T-helper 22 cell (primary cell): ENCODE measurements around the gene BEAN1.

ENCODE experiments used
- DNase-seq: peaks from one replicate; pipeline ENCODE4 v3.0.0-alpha.2; 2020; ENCODE audit warnings: low read depth

Gene BEAN1, protein sequence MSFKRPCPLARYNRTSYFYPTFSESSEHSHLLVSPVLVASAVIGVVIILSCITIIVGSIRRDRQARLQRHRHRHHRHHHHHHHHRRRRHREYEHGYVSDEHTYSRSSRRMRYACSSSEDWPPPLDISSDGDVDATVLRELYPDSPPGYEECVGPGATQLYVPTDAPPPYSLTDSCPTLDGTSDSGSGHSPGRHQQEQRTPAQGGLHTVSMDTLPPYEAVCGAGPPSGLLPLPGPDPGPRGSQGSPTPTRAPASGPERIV

DNA sequence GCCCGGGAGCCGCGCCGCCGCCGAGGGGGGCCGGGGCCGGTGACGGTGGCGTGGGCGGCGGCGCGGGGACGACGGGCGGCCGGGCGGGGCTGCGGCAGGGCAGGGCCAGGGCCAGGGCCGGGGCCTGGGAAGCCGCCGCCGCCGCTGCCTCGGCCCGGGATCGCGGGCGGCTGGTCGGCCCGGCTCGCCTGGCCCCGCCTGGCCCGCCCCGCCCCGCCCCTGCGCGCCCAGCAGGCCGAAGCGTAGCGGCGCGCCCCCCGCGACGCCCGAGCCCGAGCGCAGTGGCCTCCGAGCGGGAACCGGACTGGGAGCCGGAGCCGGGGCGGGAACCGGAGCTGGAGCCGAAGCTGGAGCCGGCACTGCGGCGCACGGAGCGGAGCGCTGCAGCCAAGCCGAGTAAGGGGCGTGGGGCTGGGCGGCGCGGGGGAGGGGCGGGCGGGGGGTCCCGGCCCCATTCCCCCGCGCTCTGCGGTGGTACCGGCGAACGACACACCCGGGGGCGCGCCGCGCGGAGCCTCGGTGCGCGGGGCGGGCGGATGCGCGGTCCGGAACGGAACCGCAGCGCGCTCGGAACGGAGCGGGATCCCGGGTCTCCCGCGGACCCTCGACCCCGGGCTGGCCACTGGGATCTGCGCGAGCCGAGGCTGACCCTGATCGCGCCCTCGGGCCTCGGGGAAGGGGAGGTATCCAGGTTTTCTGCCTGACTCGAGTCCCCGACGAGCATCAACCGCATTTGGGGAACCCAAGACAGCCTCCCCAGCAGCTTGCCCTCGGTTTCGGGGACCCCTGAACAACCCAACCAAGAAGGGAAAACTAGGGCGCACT is at the start of gene BEAN1:
BEAN1 (plus strand) TSS at position 260 of the 825 bp plus-strand sequence. CDS start 10,382 bp downstream, outside the sequence.
- DNase-seq: no peak

DNA sequence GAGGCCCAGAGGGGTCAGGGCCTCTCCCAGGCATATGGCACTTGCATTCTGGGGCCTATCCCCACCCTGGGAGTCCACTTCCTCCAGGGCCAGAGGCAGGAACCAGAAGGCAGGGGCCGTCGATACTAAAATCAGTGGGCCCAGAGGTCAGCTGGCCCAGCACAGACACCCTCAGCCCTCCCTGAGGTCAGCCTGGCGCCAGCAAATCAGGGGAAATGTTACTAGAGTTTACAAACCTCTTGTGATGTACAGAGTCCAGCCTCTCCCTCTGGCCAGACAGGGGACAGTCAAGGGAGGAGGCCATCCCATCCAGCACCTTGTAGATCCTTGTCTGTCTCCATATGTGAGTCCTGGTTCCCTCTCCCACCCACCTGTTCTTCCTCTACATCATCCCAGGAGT is 49.8 kb upstream of the BEAN1 start:
- no peak for DNase-seq

DNA sequence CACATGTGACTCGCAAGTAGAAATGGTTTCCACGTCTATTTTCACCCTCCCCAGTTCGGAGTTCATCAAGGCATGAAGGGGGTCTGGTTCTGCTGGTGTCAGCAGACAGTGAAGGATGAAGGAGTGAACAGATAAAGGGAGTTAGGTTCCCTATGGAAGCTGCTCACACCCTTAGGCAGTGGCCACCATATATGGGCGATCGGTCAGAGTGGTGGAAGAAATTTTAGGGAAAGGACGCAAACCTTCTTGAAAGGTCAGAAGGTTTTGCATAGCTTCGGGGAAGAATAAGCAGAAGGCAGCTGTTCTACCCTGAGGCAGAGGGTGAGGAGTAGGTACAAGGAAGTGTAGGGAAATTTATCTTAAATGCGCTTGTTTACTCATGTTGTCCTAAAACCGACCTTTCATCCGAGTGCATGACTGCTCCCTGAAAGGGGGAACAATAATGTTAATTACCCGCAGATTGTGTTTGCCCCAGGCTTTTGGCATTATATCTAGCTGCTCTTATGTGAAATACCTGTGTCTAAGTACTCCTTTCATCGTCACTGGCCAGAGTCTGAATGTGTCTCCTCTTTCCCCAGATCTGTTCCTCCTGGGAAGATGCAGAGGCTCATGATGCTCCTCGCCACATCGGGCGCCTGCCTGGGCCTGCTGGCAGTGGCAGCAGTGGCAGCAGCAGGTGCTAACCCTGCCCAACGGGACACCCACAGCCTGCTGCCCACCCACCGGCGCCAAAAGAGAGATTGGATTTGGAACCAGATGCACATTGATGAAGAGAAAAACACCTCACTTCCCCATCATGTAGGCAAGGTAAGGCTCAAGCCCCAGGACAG is 48.1 kb upstream of the BEAN1 start:
- no peak for DNase-seq

DNA sequence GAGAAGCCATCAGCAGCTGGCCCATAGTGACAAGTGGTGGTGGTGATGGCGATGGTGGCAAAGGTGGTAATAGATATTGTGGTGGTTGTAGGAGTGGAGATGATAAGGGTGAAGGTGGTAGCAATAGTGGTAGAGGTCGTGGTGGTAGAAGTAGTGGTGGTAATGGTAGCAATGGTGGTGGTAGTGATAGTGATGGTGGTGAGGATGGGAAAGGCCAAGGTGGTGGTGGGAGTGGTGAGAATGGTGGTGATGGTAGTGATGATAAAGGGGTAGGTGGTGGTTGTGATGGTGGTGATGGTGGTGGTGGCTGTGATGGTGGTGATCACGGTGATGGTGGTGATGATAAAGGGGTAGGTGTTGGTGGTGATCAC is 47.5 kb upstream of the BEAN1 start:
- DNase-seq: no peak

DNA sequence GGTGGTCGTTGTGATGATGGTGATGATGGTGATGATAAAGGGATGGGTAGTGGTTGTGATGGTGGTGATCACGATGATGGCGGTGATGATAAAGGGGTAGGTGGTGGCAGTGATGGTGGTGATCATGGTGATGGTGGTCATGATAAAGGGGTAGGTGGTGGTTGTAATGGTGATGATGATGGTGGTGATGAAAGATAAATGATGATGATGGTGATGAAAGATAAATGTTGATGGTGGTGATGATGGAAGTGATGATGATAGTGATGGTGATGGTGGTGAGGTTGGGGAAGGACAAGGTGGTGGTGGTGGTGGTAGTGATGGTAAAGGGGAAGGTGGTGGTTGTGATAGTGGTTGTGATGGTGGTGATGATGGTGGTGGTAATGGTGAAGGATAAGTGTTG is 46.7 kb upstream of the BEAN1 start:
- DNase-seq: no peak

DNA sequence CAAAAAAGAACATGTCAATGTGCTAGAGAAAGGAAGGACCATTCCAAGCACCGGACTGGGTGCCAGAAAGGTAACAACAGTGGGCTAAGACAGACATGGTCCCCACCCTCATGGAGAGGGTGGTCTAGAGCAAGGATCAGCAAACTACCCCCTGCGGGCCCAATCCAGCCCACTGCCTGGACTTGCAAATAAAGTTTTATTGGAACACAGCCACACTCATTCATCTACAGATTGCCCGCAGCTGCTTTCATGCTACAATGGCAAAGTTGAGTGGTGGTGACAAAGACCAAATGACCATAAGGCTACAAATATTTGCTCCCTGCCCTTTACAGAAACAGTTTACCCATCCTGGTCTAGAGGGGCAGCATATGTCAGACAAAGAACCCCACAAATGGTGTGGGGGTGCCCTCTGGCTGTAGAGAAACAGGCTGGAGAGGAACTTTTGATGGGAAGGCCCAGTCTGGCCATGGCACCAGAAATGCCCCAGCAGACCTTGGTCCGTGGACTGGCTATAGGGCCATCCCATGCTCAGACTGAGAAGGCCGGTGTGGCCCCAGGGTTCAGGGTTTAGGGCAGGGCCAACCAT is 45.4 kb upstream of the BEAN1 start:
- no peak for DNase-seq

DNA sequence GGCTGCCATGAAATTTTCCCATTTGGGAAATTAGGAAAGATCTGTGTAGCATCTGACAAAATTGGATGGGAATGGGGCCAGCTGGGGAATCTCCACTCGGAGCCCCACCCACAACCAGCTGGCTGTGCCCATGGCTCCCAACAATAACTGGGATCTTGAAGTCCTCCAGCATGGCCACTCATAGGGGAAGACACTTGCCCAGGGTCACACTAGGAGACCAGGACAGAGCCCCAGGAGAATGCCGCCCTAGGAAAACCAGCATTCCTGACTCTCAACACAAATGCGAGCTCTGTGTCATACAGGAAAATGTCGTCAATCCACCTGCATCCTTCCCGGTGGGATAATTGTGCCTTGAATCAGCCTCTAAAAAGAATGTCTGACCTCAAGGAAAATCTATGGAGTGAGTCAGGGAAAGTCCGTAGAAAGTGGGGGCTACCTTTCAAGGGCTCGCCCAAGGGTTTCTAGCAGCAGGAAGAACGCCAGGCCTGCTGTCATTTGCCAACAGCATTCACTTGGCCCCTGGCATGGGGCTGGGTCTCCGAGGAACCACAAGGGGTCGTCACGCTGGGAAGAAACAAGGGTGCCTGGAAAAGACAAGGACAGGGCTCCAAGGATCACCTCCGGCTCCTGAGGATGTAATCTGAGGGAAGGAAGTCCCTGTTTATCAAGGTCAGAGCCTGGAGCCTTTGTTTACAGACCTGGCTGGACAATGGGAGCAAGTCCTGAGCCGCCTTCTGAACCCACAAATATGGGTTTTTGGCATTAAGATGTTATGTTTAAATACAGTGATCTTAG is 44.7 kb upstream of the BEAN1 start:
- no peak for DNase-seq

DNA sequence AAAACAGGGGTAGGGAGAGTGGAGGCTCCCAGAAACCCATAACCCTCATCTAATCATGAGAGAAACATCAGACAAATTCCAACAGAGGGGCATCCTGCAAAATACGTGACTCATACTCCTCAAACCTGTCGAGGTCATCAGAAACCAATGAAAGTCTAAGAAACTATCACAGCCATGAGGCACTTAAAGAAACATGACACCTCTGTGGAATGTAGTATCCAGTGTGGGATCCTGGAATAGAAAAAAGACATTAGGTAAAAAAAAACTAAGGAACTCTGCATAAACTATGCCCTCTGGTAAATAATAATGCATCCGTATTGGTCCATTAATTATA is 44.2 kb upstream of the BEAN1 start:
- no peak for DNase-seq

DNA sequence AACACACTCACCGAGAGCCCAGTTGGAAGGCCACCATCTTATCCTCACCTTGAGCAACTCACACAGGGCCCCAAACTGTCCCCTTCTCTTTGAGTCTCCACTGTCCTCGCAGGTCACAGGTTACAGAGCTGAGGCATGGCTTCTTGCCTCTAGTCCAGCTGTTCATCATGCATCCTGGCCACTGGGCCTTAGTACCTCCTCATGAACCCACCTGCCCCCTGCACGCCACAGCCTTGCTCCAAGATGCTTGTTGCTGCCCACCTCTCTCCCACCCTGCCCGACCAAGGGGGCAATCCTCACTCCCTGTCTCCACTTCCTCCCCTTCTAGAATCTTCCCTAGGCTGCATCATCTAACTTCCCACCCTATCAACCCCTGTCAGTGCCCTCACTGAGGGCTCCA is 43.5 kb upstream of the BEAN1 start:
- DNase-seq: no peak

DNA sequence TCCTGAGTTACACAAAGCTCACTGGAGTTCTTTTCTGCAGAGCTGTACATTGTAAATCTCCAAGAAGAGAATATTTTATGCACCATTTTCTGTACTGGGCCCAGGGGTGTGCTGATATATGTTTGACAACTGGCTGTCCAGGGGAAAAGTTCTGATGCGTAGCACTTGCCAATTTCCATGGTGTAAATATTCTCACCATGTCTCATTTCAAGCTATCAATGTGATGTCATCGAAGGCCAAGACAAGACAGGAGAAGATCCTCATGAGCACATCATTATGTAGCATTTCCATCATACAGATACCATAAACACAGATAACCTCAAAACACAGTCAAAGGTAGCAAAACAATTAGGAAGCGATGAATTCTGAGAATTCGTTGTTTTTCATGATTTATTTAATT is 41.7 kb upstream of the BEAN1 start:
- no peak for DNase-seq

DNA sequence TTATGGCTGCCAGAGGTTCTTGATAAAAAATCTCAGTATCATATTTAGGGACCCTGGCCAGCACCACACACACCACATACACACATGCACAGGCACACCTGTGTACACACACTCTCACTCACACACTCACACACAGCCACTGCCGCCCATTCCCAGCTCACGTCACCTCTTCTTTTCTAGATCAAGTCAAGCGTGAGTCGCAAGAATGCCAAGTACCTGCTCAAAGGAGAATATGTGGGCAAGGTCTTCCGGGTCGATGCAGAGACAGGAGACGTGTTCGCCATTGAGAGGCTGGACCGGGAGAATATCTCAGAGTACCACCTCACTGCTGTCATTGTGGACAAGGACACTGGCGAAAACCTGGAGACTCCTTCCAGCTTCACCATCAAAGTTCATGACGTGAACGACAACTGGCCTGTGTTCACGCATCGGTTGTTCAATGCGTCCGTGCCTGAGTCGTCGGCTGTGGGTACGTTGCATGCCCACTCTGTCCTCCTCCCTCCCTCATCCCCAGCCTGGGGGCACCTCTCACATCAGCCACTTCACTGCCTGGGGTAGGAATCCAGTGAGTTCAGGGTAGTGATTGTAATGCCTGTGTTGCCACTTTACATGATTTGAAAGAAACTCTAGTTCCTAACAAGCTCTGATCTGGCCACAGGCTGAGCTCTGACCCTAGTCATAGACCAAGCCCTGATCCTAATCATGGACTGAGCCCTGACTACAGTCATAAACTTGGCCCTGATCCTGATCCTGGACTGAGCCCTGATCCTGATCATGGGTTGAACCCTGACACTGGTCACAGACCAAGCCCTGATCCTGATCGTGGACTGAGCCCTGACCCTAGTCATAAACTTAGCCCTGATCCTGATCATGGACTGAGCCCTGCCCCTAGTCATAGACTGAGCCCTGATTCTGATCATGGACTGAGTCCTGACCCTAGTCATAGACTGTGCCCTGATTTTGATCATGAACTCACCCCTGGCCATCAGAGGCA is 40.2 kb upstream of the BEAN1 start:
- DNase-seq: no peak

DNA sequence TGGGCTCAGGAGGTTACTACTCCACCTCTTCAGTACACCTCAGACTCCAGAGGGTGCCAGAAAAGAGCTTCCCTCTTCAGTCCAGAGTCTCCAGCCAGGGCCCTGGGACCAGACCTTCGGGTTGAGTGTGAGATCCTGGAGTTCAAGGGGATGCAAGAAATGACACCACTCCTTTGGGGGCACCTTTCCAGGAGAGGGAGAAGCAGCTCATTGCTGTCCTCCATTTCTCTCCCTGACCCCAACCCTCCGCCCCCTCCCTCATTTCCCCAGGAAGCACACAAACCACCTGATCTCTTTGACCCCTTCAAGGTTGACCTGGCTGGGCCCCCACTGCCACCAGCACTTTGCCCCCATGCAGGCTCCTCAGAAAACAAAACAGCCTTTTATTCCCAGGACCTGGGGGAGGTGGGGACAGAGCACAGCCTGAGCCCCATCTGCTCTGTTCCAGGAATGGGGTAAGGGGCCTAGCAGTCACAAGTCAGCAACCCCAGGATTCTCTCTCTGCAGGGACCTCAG is 39.2 kb upstream of the BEAN1 start:
- no peak for DNase-seq

DNA sequence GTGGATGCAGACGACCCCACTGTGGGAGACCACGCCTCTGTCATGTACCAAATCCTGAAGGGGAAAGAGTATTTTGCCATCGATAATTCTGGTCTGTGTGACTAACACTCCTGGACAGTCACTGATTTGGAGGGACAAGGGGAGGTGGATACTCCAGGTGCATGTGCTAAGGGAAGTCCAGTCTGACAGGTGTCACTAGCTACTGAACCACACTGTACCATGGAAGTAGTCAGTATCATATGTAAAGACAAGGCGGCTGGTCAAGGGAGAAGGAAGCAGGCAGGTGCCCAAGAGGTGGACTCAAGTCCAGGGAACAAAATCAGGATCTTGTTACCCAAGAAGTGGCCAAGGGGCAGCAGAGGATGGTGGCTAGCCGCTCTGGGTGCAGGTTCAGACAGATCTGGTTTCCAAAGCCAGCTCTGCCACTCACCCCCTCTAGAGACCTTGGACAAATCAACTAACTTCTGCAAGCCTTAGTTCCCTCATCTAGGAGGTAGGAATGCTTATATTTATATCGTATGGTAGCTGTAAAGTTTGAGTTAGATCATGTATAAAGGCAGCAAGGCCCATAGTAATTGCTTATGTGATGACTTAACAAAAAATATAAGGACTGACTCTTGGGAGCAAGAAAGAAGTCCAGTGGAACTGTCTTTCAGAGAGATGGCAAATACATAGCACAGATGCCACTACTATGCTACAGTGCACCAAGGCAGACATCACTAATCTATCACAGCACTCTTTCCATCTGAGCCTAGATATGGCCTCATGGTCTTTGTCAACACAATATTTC is 38.5 kb upstream of the BEAN1 start:
- DNase-seq: no peak

DNA sequence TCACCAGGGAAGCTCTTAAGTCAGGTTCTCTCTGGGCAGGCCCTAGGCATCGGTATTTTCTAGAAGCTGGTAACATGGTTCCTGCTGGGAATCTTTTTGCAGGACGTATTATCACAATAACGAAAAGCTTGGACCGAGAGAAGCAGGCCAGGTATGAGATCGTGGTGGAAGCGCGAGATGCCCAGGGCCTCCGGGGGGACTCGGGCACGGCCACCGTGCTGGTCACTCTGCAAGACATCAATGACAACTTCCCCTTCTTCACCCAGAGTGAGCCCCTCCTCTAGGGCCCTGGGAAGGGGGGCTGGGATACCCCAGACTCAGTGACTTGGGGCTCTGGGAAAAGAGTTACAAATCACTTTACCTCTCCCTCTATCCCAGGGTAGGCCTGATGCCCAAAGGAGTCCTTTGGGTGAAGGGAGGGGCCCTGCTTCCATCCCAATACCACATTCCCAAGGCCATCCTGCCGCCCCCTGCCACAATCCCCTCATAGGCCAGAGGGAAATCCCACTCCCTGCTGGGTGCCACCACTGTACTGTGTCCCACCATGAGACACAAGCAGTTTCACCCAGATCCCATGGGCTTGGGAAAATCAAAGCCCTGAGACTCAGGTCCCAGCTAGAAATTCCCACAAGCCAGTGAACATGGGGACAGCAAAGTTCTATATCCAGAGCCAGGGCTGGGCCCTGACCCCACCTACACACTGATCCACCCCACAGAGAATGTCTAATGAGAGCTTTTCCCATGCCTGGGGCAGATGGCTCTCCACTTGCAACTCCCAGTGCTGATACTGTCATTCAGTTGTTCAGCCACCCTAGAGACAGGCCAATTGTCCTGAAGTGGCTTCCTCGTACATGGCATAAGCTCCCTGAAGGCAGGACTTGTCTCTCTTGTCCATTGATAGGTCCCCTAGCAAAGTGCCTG is 37.6 kb upstream of the BEAN1 start:
- DNase-seq: no peak

DNA sequence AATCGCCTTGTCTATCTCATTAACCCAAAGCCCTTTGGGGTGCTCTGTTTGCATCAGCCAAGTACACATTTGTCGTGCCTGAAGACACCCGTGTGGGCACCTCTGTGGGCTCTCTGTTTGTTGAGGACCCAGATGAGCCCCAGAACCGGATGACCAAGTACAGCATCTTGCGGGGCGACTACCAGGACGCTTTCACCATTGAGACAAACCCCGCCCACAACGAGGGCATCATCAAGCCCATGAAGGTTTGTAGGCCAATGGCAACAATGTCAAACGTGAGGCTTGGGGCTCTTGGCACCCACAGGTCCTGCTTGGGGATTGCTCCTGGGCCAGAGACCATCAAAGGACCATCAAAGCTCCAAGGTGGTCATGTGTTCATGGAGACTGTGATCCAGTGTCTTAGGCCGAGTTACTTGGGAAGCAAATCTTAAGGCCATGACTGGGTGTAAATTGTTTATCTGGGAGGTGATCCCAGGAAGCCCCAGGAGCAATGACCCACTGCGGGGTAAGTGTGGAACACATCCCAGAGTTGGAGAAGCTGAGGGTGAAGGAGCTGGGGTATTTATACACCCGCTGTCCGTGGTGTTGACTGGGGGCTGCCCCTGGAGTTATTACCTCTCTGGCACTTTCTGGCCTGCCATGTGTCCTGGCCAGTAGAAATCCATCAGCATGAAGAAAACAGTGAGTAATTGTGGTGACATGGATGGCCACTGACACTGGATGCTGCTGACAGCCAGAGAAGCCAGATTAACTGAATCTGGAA is 36.6 kb upstream of the BEAN1 start:
- no peak for DNase-seq

DNA sequence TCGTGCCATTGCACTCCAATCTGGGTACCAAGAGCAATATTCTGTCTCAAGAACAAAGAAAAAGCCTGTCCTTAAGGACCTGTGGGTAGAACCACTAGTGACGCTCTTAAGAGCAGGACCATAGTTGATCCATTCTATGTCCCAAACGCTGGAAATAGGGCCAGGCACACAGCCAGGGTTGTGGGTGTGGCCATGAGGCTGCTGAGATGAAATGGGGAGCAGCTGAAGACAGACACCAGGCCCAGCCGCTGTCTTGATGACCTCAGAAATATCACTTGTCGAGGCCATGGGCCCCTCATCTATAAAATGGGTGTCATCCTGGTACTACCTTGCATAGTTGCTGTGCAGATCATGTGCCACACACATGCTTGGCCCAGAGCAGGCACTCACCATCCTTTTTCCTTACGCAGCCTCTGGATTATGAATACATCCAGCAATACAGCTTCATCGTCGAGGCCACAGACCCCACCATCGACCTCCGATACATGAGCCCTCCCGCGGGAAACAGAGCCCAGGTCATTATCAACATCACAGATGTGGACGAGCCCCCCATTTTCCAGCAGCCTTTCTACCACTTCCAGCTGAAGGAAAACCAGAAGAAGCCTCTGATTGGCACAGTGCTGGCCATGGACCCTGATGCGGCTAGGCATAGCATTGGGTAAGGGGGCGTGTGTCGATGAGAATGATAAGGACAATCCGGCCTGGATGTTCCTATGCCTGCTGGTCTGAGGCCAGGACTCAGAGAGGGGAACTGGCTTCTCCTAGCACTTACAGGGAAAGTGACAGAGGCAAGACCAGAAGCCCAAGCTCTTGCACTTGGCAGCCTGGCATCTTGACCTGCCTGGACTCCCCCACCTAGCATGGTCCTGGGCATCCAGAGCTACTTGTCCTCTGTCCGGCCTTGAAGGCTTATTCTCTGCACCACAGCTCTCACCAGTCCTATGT is 35.1 kb upstream of the BEAN1 start:
- DNase-seq: no peak
